Right lung (tissue), 5 donors: ENCODE results near the gene SLC6A7. TPM values are rescaled to one million over a fixed set of nuclear protein-coding genes. Genes with fewer than 3 reads are reported as not detected.

Source experiments
- DNase-seq, 2 donors: peaks; one replicate each; pipeline ENCODE4 v3.0.0-alpha.2; 2013
- polyA plus RNA-seq, 5 donors: library from polyadenylated mRNA; unstranded; fragments of 120-200 nt; gene quantifications; one replicate each; pipeline versions ENCODE4 v1.2.1 to v1.2.3, GENCODE V29; 2013; ENCODE audit warnings: inconsistent platforms in 1 of 5, low replicate concordance in 1 of 5; ENCODE audit not compliant: insufficient read length in 5 of 5, insufficient read depth in 1 of 5

SLC6A7 gene
- polyA plus RNA-seq, 5 donors = 0.04 to 0.05 TPM; not detected in 3

GRCh38 chr5:150155258-150156026, 34.4 kb upstream of the SLC6A7 start, which contains the start of gene PDGFRB:
Gene PDGFRB, minus strand, starts transcription at chr5:150155845. Its CDS starts 18,798 bp downstream, at chr5:150137047.
- DNase-seq = peak; percentile 90 to 91

- no peak for DNase-seq
Observed at GRCh38 chr5:150156027-150156368, 33.9 kb upstream of the SLC6A7 start.

- DNase-seq = no peak
Observed at GRCh38 chr5:150156540-150156939, 33.3 kb upstream of the SLC6A7 start.

- DNase-seq = no peak
Observed at GRCh38 chr5:150157168-150157567, 32.7 kb upstream of the SLC6A7 start.

GRCh38 chr5:150158170-150158949, 31.5 kb upstream of the SLC6A7 start:
- DNase-seq = no peak

- DNase-seq = no peak
Observed at GRCh38 chr5:150159031-150159430, 30.8 kb upstream of the SLC6A7 start.

GRCh38 chr5:150159741-150160179, 30.1 kb upstream of the SLC6A7 start:
- peak in 1 of 2 donors; percentile 69 for DNase-seq

GRCh38 chr5:150160448-150161081, 29.3 kb upstream of the SLC6A7 start:
- DNase-seq = no peak

- no peak for DNase-seq
Observed at GRCh38 chr5:150161242-150162141, 28.4 kb upstream of the SLC6A7 start.

- no peak for DNase-seq
Observed at GRCh38 chr5:150162142-150162513, 27.7 kb upstream of the SLC6A7 start.

- no peak for DNase-seq
Observed at GRCh38 chr5:150163035-150163434, 26.8 kb upstream of the SLC6A7 start.

GRCh38 chr5:150163547-150164059, 26.3 kb upstream of the SLC6A7 start:
- peak in 1 of 2 donors; percentile 77 for DNase-seq

GRCh38 chr5:150164211-150164980, 25.5 kb upstream of the SLC6A7 start:
- DNase-seq = no peak

GRCh38 chr5:150166037-150166649, 23.7 kb upstream of the SLC6A7 start:
- DNase-seq = no peak

GRCh38 chr5:150166650-150167511, 23.0 kb upstream of the SLC6A7 start, which contains the start of gene CDX1:
Gene CDX1, plus strand, starts transcription at chr5:150166778. Its CDS starts 99 bp downstream, at chr5:150166877.
- no peak for DNase-seq

- no peak for DNase-seq
Observed at GRCh38 chr5:150167512-150167850, 22.4 kb upstream of the SLC6A7 start.

GRCh38 chr5:150167908-150168307, 22.0 kb upstream of the SLC6A7 start:
- DNase-seq = no peak

GRCh38 chr5:150168864-150169263, 21.0 kb upstream of the SLC6A7 start:
- DNase-seq = no peak

- DNase-seq = no peak
Observed at GRCh38 chr5:150172145-150172544, 17.7 kb upstream of the SLC6A7 start.
